CMK (cell line): Measurements from ENCODE around the gene RNF111.

ENCODE experiments used
- DNase-seq: peaks from one replicate; pipeline ENCODE4 v3.0.0-alpha.2; 2010; ENCODE audit warnings: low read depth

Gene RNF111

DNA sequence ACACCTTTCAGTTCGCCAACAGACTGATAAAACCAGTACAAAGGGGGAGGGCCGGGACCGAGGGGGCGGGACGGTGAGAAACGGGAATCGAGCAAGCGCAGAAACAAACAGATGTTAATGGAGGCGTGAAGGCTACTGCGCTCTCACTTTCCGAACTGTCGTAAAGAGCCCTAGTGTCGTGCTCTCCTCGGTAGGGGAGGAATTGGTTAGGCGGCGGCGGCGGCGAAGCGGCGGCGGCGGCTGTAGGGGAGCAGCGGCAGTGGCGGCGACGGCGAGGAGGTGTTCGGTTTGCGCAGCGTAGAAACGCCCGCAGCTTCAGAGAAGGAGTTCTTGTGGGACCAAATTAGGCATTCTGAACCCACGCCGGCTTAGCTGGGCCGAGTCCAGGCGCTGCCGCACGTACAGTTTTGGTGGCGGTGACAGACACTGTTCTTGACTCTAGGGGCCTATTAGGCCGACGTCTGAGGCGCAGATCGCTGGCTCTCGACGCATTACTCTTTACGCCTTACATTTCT lies at the start of gene RNF111:
TSS of gene RNF111 (plus strand) at position 173 of the 515 bp plus-strand sequence. CDS start 43,160 bp downstream, outside the sequence.
- DNase-seq, result peak; percentile 85

DNA sequence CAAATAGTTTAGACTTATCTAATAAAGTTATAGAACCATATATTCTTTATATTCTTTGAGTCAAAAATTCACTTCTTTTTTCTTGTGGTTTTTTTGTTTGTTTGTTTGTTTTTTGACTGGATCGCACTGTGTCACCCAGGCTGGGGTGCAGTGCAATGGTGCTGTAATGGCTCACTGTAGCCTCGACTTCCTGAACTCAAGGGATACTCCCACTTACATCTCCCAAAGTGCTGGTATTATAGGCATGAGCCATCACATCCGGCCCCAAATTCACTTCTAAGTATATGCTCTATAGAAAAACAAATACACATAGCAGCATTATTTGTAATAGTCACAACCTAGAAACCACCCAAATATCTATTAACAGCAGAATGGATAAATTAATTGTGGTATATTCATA lies 40.3 kb upstream of the RNF111 start:
- no peak for DNase-seq

DNA sequence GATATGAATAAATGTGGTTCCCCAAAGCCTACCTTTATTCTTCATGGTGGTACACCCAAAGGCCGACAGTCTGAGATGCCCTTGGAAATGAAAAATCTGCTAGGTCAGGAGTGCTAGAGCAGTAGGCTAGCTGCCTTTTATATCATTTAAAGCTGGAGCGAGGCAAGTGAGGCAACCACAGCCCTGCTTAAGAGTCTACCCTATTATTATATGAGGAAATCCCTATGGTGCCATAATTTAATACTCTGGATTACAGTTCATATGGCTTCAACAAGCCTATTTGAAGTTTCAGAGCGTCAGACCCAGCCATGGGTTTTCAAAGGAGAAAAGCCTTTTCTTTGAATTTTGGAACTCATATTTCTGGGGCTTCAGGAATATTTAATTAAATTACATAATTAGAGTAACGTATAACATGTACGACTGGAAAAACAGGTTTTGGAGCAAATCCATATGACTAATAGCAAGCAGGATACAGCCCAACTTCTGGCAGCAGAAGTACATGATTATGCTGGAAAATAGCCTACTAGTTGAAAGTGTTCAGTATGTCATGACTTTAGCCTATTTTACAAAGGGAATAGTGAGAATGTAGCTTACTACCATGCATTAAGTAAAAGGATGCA lies 36.0 kb upstream of the RNF111 start:
- DNase-seq, result no peak

DNA sequence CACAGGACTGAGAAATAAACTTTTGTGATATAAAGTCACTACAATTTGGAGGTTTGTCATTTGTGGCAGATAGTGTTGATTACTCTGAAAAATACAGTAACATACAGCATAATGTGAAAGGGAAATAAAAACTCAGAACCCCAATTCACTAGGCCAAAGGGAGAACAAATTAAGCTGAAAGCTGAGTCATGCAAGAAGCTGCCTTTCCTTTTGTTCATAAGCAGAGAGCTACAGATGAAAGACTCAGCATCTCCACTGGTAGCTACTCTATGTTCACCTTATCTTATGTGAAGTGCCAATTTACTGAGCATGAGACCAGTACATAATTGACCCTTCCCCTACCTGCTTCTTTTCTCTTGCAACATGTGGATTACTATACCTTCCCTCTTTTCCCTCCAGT lies 34.7 kb upstream of the RNF111 start:
- no peak for DNase-seq

DNA sequence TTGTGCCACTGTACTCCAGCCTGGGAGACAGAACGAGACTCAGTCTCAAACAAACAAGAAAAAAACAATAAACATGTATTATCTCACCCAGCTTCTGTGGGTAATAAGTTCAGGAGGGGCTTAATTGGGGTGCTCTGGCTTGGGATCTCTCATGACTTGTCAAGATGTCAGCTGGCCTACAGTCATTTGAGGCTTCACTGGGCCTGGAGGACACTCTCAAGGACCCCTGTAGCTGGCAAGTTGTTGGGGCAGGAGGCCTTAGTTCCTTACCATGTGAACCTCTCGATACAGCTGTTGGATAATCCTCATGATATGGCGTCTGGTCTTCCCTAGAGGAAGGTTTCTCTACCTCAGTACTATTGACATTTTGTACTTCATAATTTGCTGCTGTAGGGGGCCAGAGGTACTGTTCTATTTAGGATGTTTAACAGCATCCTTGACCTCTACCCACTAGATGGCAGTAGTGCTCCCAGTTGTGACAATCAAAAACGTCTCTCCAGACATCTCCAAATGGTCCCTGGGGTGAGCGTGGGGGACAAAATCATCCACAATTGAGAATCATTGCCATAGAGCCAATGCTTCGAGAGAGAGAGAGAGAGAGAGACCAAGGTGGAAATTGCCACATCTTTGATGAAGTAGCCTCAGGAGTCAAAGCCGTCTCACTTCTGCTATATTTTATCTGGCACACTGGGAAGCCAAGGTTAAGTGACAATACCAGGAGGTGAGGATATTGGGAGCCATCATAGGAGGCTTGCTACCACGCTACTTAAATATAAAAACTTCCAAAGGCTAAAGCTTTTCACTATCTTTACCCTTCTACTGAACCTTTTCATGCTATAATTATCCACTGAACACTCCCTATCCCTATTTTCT lies 30.1 kb upstream of the RNF111 start:
- no peak for DNase-seq

DNA sequence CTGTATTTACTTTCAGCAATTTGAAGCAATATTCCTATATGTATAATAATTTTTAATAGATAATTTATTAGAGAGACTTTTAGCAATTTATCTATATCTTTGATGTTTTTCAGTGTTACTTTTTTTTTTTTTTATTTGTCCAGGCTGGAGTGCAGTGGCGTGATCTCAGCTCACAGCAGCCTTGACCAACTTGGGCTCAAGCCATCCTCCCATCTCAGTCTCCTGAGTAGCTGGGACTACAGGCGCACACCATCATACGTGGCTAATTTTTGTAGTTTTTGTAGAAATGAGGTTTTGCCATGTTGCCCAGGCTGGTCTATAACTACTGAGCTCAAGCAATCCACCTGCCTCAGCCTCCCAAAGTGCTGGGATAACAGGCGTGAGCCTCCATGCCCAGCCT lies 28.7 kb upstream of the RNF111 start:
- DNase-seq, result no peak

DNA sequence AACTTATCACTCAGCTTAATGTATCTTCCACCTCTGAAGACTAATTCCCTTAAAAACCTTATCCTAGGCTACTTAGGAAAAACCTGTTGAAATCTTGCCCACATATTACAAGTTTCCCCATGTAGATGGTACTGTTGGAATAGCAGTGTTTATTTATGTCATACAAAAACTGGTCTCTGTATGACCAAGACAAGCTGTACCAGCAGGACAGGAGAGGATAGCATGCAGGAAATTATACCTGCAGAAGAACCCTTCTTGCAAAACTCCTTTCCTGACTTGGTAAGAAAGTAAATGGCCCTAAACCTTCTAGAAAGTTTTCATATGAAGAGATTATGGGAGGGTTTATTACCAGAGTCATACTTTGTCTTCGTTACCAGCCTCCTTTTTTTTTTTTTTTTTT lies 25.3 kb upstream of the RNF111 start:
- no peak for DNase-seq

DNA sequence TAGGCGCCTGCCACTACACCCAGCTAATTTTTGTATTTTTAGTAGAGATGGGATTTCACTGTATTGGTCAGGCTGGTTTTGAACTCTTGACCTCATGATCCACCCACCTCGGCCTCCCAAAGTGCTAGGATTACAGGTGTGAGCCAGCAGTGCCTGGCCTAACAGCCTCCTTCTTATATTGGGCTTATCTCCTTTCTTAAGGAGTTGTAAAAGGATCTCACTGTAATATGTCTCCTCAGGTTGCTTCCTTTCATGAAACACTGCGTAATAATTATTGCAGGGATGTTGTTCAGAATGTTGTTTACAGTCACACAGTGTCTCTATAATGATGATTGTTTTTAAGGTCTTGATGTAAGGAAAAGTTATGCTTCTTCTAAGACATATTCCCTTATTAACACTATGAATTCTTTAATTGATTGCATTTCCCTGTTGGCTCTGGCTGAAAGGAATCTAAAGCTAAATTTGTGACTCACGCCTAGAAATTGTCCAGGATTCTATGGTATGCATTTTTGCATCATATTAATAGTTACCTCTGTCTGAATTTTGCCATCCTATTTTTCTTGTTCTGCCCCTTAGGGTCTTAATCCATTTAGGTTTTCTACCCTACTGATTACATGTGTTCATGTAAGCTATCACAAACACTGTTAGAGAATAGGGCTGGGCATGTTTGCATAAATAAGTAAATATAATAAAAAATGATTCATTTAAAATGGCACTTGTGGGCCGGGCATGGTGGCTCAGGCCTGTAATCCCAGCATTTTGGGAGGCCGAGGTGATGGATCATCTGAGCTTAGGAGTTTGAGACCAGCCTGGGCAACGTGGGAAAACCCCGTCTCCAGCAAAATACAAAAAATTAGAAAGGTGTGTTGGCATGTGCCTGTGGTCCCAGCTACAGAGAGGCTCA lies 24.5 kb upstream of the RNF111 start:
- DNase-seq, result no peak

DNA sequence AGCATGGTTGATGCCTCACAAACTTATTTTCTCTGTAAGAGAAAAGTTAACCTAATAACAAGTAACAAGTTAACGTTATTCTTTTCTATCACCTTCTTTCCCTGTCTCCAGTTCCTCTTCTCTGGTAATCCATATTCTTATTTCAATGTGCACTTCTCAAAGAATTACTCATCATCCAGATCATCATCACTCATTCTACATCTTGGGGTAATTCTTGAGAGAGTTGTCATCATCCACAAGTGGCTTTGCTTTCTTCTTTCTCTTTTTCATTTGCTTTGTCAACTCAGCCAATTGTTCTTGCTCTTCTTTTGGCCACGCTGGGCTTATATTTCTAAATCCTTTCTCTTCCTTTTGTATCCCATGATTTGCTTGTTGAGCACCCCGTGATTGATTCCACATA lies 20.8 kb upstream of the RNF111 start:
- DNase-seq, result no peak

DNA sequence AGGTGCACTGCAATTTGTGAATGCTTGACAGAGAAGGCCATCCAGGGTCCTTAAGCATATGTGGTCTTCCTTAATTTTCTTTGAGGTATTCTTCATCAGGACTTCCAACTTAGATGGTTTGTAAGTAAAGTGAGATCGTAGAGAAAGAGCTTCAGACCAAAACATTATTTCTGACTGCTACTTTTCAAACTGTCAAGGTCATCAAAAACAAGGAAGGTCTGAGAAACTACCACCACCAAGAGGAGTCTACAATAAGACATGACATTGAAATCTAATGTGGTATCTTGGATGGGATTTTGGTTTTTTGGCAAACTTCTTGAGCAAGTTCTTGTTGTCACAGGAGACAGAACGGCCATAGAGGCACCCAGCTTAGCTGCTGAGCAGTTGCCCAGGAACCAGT lies 20.0 kb upstream of the RNF111 start:
- DNase-seq, result no peak

DNA sequence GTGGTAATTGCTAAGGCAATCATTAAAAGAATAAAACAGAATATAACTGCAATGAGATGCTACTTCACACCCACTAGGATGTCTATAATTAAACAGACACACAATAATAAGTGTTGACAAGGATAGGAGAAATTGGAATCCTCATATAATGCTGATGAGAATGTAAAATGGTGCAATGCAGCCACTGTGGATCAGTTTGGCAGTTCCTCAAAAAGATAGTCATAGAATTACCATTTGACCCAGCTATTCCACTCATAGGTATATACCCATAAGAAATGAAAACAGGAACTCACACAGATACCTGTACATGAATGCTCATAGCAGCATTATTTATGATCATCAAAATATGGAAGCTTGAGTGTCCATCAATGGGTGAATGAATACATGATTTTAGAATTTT lies 9.6 kb upstream of the RNF111 start:
- no peak for DNase-seq

DNA sequence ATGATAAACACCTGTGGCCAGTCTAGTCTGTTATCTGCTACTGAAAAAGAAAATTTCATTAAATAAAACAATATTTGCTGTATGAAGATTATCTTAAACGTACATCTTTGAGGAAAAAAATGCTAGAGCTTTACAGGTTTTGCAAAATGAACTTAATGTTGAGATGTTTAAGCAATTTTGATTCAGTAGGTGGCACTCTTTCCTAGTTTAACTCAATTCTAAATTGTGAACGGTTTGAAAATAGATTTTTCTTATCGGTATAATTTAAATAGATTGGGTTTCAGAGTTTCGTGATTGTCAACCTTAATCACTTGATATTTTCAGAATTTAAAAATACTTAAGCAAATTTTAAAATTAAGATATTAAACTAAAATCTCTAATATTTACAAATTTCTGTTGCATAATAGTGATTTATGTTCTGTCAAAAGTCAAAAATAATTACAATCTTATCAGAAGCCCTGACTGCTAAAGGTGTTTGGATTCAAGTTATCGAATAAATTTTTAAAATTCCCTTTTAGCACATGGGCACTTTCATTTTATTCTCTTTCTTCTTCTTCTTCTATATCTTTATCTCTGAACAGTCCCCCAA lies 7.0 kb upstream of the RNF111 start:
- no peak for DNase-seq

DNA sequence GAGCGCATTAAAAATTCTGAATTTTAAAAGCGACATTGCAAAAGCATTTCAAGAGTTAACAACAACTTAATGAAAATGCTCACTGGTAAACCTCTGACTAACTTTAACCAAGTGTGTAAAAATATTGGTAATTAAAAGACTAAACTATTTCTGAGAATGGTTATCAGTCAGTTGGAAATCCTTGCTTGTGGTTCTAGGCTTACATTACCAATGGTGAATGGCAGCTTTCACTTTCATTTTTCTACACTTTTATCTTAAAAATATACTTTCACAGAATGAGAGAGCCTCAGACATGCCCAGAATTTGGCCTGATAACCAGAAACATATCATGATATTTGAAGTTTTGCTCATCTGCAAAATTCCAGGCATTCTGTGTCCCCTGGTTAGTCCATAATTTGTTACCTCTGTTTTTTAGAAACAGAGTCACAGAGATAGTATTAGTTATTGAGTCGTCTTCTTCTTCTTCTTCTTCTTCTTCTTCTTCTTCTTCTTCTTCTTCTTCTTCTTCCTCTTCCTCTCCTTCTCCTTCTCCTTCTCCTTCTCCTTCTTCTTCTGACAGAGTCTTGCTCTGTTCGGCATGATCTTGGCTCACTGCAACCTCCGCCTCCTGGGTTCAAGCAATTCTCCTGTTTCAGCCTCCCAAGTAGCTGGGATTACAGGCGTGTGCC lies 5.5 kb upstream of the RNF111 start:
- no peak for DNase-seq

DNA sequence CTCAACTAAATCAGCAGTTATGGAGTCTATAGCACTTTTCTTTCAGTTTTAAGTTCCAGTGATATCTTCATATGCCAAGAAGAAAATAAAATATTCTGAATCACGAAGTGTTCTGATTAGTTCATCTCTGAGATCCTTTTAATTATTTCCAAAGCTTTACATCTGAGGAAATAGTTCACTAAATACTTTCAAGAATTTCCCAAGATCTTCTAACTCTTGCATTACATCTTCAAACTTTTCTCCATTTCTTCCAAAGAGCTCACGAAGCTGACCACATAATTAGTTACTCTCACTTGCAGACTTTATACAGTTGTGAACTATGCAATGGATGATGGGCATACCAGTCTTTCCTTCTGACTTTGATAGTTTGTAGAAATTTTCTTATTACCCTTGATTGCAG lies 4.2 kb upstream of the RNF111 start:
- no peak for DNase-seq

DNA sequence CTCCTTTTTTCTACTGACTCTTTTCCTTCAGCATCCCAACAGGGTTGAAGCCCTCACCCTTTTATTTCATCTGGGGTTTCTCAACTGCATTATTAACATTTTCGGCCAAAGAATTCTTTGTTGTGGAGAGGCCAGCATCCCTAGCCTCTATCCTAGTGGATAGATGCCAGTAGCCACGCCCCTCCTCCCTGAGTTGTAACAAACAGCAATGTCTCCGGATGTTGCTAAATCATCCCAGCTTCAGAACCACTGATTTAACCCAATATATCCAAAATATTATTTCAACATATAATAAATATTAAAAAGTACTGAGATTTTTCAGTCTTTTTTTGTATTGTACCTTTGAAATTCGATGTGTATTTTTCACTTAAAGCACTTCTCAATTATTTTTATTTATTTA lies 2.0 kb upstream of the RNF111 start:
- no peak for DNase-seq

DNA sequence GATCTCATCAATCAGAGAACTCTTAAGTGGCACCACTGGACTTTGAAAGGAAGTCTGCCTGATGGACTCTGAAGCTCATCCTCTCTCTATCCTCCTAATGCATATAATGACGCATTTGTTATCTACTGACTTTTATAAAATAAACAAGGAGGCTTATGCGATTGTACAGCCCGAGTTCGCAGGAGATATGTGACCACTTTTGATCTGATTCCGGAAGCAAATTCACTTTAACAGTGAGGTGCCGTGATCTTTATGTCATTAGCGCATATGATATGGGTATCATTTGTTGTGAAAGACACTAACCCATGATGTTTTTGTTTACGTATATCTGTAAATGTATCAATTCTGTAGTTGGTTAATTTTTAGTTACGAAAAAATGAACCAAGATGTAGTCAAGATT lies 427 bp upstream of the RNF111 start:
- peak; percentile 27 for DNase-seq

DNA sequence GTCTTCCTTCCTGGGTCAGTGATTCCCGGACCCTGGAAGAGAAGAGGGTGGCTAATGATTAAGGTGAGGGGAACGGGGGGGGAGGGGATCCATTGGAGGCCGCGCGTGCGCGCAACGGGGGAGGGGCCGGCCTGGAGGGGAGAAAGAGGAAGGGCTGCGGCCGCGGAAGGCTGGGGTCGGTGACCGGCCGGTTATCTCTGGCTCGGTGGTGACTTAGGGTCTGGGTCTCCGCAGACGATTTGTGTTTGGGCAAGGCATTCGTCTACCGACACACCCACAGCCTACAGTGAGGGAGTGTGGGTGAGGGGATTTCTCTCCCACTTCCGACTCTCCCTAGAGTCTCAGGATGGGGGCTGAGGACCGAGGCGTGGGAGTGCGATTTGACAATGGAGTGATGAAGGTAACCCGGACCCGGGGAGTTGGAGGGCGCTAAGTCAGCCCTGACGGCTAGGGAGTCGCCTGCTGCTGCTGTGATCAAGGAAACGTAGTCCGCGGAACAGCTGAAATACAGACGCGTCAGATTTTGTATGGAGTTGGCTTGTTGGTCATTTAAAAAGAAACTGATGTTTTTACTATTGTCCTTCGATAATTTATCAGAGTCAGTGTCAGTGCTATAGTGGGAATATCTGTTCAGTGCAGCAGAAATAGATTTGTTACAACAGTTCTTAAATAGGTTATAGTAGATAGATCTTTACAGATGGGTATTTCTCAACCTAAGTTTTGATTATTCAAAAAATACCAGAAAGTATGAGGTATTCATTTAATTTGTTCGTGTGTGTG lies 733 bp downstream of the RNF111 start:
- DNase-seq, result peak; percentile 68

DNA sequence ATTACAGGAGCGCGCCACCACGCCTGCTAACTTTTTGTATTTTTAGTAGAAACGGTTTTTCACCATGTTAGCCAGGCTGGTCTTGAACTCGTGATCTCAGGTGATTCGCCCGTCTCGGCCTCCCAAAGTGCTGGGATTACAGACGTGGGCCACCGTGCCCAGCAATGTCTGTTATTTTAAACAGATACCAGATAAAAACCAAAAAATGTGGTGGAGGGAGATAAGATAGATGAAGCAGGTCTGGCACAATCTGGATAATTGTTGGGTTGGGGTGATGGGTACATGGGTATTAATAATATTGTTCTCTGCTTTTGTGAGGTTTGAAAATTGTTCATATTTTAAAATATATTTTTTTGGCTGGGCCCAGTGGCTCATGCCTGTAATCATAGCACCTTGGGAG lies 4.7 kb downstream of the RNF111 start:
- DNase-seq, result no peak

DNA sequence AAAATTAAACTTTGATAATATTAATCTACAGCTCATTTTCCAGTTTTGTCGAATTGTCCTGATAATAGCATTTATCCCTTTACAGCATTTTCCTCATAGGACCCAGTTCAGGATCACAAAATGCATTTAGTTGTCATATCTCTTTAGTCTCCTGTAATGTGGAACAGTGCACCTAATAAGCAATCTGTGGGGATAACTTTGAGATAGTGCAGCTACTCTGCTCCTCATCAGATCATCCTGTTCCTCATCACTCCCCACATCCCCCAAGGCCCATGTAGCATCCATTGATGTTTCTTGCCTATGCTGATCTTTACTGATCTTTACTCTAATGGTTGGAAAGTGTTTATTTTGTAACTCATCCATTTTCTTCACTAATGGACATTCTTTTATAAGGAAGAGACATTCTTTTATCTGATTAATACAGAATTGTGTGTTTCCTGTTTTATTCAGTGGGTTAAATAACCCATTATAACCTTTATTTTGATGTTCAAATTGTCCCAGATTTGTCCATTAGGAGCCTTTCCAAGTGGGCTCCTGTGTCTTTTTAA lies 7.5 kb downstream of the RNF111 start:
- DNase-seq, result no peak

DNA sequence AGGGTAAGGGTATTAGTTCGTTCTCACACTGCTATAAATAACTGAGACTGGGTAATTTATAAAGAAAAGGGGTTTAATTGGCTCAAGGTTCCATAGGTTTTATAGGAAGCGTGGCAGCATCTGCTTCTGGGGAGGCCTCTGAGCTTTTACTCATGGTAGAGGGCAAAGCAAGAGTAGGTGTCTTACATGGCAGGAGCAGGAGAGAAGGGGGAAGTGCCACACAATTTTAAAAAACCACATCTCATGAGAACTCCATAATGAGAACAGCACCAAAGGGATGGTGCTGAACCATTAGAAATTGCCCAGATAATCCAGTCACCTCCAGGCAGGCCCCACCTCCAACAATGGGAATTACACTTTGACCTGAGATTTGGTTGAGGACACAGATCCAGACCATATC lies 12.2 kb downstream of the RNF111 start:
- DNase-seq, result no peak
